Pancreas (tissue), 10 donors: ENCODE data around the gene MNDA. TPM values are rescaled to one million over a fixed set of nuclear protein-coding genes. Genes with fewer than 3 reads are reported as not detected.

ENCODE experiments used
- ATAC-seq, 4 donors: fragments of 200-7000 bp; cut with Tn5 transposase; one replicate each; pipeline versions ENCODE4 v1.8.0 to v1.9.1; 2020; ENCODE audit warnings: mild to moderate bottlenecking in 4 of 4, moderate library complexity in 4 of 4
- DNase-seq, 6 donors: peaks; one replicate each; pipeline ENCODE4 v3.0.0-alpha.2; 2020
- FAIRE-seq: peaks from 2 replicates; lab custom pipeline; 2012; peaks lifted over from hg19 to GRCh38; lab: Jason Lieb, UNC
- H3K27ac ChIP-seq, 4 donors: fragments of 200-600 bp; sonication (generic); 1 replicate in 3 of 4; 2 replicates in 1 of 4; pipeline versions ENCODE4 v1.5.0 to v1.8.0; 2020
- H3K27me3 ChIP-seq, 4 donors: fragments of 200-600 bp; one replicate each; pipeline ENCODE4 v1.8.0; 2021
- H3K36me3 ChIP-seq, 3 donors: fragments of 200-600 bp; sonication (generic) in 1 of 3; one replicate each; pipeline versions ENCODE4 v1.5.0 to v1.8.0; 2020 to 2021
- H3K4me1 ChIP-seq, 3 donors: fragments of 200-600 bp; one replicate each; pipeline ENCODE4 v1.8.0; 2021
- H3K4me3 ChIP-seq, 4 donors: fragments of 200-600 bp; sonication (generic) in 2 of 4; one replicate each; pipeline versions ENCODE4 v1.5.0 to v1.8.0; 2020 to 2021
- H3K9me3 ChIP-seq, 4 donors: fragments of 200-600 bp; one replicate each; pipeline ENCODE4 v1.8.0; 2021
- WGBS, 2 donors: extraction: QIAGEN DNeasy Blood & Tissue Kit; methylation state at CpG; one replicate each; pipeline ENCODE4 v1.1.7; 2013; 5-methylcytosine and 5-hydroxymethylcytosine counted together
- intact Hi-C, 3 donors: fragments of 100-400 bp; cut with DNase I; formaldehyde crosslinking; loops; one replicate each; pipeline versions ENCODE4 v1.11.1 to v1.14.2; 2022
- polyA plus RNA-seq, 2 donors: library from polyadenylated mRNA; stranded (reverse); fragments of 200-250 nt; gene quantifications; one replicate each; pipeline ENCODE4 v1.2.3, GENCODE V29; 2013
- total RNA-seq, 6 donors: library from RNA; stranded (reverse); fragmentation: NEBNext Ultra II Directional in 4 of 6; extraction: Animal tissue kit (Norgen Biotek cat#: 25700) in 4 of 6; gene quantifications; one replicate each; pipeline versions ENCODE4 v1.2.1 to v1.2.4, GENCODE V29; 2021 to 2023
- TF ChIP-seq, protein P1 (sequence below), 4 donors: fragments of 200-600 bp; sonication (generic) in 3 of 4; IDR thresholded peaks; one replicate each; pipeline versions ENCODE4 v1.5.0 to v1.8.0; 2021; ENCODE audit warnings: antibody characterized with exemption in 4 of 4
- donor health status: healthy with polysubstance abuse.
- donor health status: DM: no; HTN: no; CAD: no; lungs with moderate emphysema.
- donor health status: DM: no; HTN: no; CAD: no.
- donor health status: control.
- donor health status: control.
- donor health status: Bipolar disorder and iron deficiency.
- donor health status: DM: yes; HTN: yes; CAD: no.
- donor health status: DM: no; HTN: no; CAD: no.
- donor health status: DM: no; HTN: no; CAD: no.
- donor health status: DM: yes; HTN: yes; CAD: no.

MNDA gene
- total and polyA plus RNA-seq, 8 donors: 0.14 to 7.0 (median 0.93) TPM

GRCh38 chr1:158809862-158810261, 21.3 kb upstream of the MNDA start:
- no peaks in the 10 kb centered on the region for H3K4me1 ChIP-seq
- DNase-seq (no peak), ATAC-seq (peak in 2 of 4 donors; percentile 44 to 74), FAIRE-seq (no peak)
- no peaks in the 10 kb centered on the region for H3K27me3 ChIP-seq
- no peak overlapping the region for H3K4me3 ChIP-seq
- H3K36me3 ChIP-seq: no peaks in the 10 kb centered on the region
- WGBS, 2 donors: 68 to 73% methylated on average over 5 of the region's 5 CpGs
- TF ChIP-seq, protein P1, sequence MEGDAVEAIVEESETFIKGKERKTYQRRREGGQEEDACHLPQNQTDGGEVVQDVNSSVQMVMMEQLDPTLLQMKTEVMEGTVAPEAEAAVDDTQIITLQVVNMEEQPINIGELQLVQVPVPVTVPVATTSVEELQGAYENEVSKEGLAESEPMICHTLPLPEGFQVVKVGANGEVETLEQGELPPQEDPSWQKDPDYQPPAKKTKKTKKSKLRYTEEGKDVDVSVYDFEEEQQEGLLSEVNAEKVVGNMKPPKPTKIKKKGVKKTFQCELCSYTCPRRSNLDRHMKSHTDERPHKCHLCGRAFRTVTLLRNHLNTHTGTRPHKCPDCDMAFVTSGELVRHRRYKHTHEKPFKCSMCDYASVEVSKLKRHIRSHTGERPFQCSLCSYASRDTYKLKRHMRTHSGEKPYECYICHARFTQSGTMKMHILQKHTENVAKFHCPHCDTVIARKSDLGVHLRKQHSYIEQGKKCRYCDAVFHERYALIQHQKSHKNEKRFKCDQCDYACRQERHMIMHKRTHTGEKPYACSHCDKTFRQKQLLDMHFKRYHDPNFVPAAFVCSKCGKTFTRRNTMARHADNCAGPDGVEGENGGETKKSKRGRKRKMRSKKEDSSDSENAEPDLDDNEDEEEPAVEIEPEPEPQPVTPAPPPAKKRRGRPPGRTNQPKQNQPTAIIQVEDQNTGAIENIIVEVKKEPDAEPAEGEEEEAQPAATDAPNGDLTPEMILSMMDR (IDR thresholded peaks at IDR 0.05): no peak
- intact Hi-C loops: no loop called here
- H3K27ac ChIP-seq: no peak overlapping the region
- no peaks in the 10 kb centered on the region for H3K9me3 ChIP-seq

- intact Hi-C loops: no loop called here
- peak in 1 of 4 donors; percentile 56 for ATAC-seq
- no peaks in the 10 kb centered on the region for H3K9me3 ChIP-seq
- no peak for FAIRE-seq
- 42 to 52% methylated on average over 4 of the region's 4 CpGs for WGBS, 2 donors
- H3K27me3 ChIP-seq: no peaks in the 10 kb centered on the region
- H3K36me3 ChIP-seq: no peaks in the 10 kb centered on the region
- DNase-seq: no peak
- H3K27ac ChIP-seq: no peak overlapping the region
- H3K4me3 ChIP-seq: no peak overlapping the region
- TF ChIP-seq, protein P1 (IDR thresholded peaks at IDR 0.05): no peak
- no peaks in the 10 kb centered on the region for H3K4me1 ChIP-seq
These were observed 20.8 kb upstream of the MNDA start for GRCh38 chr1:158810311-158810710.

DNA sequence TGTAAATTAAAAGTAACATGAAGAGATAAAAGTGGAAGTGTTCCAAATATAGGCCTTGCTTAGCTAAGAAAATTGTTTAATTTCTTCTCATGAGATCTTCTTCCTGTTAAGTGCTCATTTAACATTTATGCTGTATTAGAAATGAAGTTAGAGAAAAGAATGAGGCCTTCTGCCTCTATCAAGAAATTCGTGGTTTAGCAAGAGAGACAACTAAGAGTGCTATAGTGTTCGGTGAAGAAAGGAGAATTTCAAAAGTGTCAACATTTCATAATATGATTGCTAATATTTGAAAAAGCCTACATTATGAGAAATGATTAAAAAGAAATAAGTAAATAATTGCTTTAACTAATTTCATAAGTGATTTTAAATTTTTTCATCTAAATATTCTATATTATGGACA, 18.8 kb upstream of the MNDA start:
- no peak overlapping the region for H3K4me3 ChIP-seq
- ATAC-seq (no peak), FAIRE-seq (no peak), DNase-seq (no peak)
- TF ChIP-seq, protein P1 (IDR thresholded peaks at IDR 0.05): no peak
- H3K27me3 ChIP-seq: no peaks in the 10 kb centered on the region
- no peaks in the 10 kb centered on the region for H3K4me1 ChIP-seq
- H3K36me3 ChIP-seq: no peaks in the 10 kb centered on the region
- intact Hi-C loops: no loop called here
- WGBS, 2 donors: 48 to 51% methylated on average over 2 of the region's 2 CpGs
- no peaks in the 10 kb centered on the region for H3K9me3 ChIP-seq
- no peak overlapping the region for H3K27ac ChIP-seq

GRCh38 chr1:158813164-158813563, 18.0 kb upstream of the MNDA start:
- Histone ChIP-seq H3K27ac (no peak overlapping the region), H3K36me3 (no peaks in the 10 kb centered on the region), H3K27me3 (no peaks in the 10 kb centered on the region), H3K4me3 (no peak overlapping the region), H3K4me1 (no peaks in the 10 kb centered on the region), H3K9me3 (no peaks in the 10 kb centered on the region)
- WGBS, 2 donors: 43 to 62% methylated on average over 3 of the region's 3 CpGs
- DNase-seq (no peak), ATAC-seq (no peak), FAIRE-seq (no peak)
- TF ChIP-seq, protein P1 (IDR thresholded peaks at IDR 0.05): no peak
- intact Hi-C loops: no loop called here

- WGBS, 2 donors: 0 to 41% methylated on average over 1 of the region's 1 CpG
- ATAC-seq: no peak
- intact Hi-C loops: no loop called here
- TF ChIP-seq, protein P1 (IDR thresholded peaks at IDR 0.05): no peak
- Histone ChIP-seq H3K9me3 (no peaks in the 10 kb centered on the region), H3K36me3 (no peaks in the 10 kb centered on the region), H3K4me1 (no peaks in the 10 kb centered on the region), H3K27ac (no peak overlapping the region), H3K27me3 (no peaks in the 10 kb centered on the region), H3K4me3 (no peak overlapping the region)
- no peak for DNase-seq
- FAIRE-seq: no peak
These were observed 16.2 kb upstream of the MNDA start for GRCh38 chr1:158814970-158815369.
